GM19324 (cell line): Measurements from ENCODE around the gene ABHD12.

Source experiments
- ATAC-seq: cut with Tn5 transposase; IDR thresholded peaks from one replicate; pipeline ENCODE4 v1.9.1; 2021; ENCODE audit warnings: mild to moderate bottlenecking, moderate library complexity; ENCODE audit not compliant: unreplicated experiment, low FRiP score

Gene ABHD12

GRCh38 chr20:25382704-25383370 is 7.8 kb downstream of the ABHD12 start:
- ATAC-seq = no peak

- ATAC-seq = no peak
Measured at GRCh38 chr20:25380945-25381614, 9.6 kb downstream of the ABHD12 start.

- no peak for ATAC-seq
Measured at GRCh38 chr20:25378884-25379733, 11.5 kb downstream of the ABHD12 start.

- ATAC-seq = no peak
Measured at GRCh38 chr20:25378189-25378883, 12.3 kb downstream of the ABHD12 start.

- ATAC-seq = no peak
Measured at GRCh38 chr20:25376886-25377285, 13.7 kb downstream of the ABHD12 start.

- no peak for ATAC-seq
Measured at GRCh38 chr20:25376236-25376635, 14.4 kb downstream of the ABHD12 start.

- ATAC-seq = no peak
Measured at GRCh38 chr20:25374842-25375241, 15.8 kb downstream of the ABHD12 start.

GRCh38 chr20:25372584-25373336 is 17.9 kb downstream of the ABHD12 start:
- no peak for ATAC-seq

- ATAC-seq = no peak
Measured at GRCh38 chr20:25369971-25370370, 20.7 kb downstream of the ABHD12 start.

- ATAC-seq = no peak
Measured at GRCh38 chr20:25369529-25369928, 21.1 kb downstream of the ABHD12 start.

GRCh38 chr20:25368976-25369375 is 21.7 kb downstream of the ABHD12 start:
- ATAC-seq = no peak

GRCh38 chr20:25368526-25368925 is 22.1 kb downstream of the ABHD12 start:
- ATAC-seq = no peak

- ATAC-seq = no peak
Measured at GRCh38 chr20:25364879-25365699, 25.5 kb downstream of the ABHD12 start.

- no peak for ATAC-seq
Measured at GRCh38 chr20:25364180-25364788, 26.4 kb downstream of the ABHD12 start.

- ATAC-seq = no peak
Measured at GRCh38 chr20:25361287-25361683, 29.4 kb downstream of the ABHD12 start.

- ATAC-seq = no peak
Measured at GRCh38 chr20:25360631-25361286, 29.9 kb downstream of the ABHD12 start.

- ATAC-seq = no peak
Measured at GRCh38 chr20:25356271-25356933, 34.2 kb downstream of the ABHD12 start.

GRCh38 chr20:25355866-25356265 is 34.8 kb downstream of the ABHD12 start:
- ATAC-seq = no peak
